GM12892 (cell line): Measurements from ENCODE around the gene SEC14L1.

Experiments used
- DNase-seq: peaks from one replicate; pipeline ENCODE4 v3.0.0; 2011; ENCODE audit not compliant: insufficient read length
- FAIRE-seq: peaks from 2 replicates; lab custom pipeline; 2011; peaks lifted over from hg19 to GRCh38; lab: Jason Lieb, UNC
- POLR2A ChIP-seq: IDR thresholded peaks from 2 replicates; pipeline ENCODE4 v1.6.1; 2011; ENCODE audit warnings: low read depth, low read length, control low read depth
- POLR2AphosphoS5 ChIP-seq: IDR thresholded peaks from 2 replicates; pipeline ENCODE4 v1.6.1; 2011; ENCODE audit warnings: low read depth, low read length, control low read depth
- TAF1 ChIP-seq: IDR thresholded peaks from 2 replicates; pipeline ENCODE4 v1.6.1; 2011; ENCODE audit warnings: low read depth, mild to moderate bottlenecking, control low read depth, low read length, borderline replicate concordance

SEC14L1 gene

GRCh38 chr17:77160091-77160874 is 19.5 kb downstream of the SEC14L1 start:
- DNase-seq: no peak
- TF ChIP-seq POLR2A (no peak), POLR2AphosphoS5 (no peak), TAF1 (no peak)
- no peak for FAIRE-seq

GRCh38 chr17:77160875-77161530 is 20.2 kb downstream of the SEC14L1 start:
- TF ChIP-seq TAF1: no peak
- no peak for TF ChIP-seq POLR2AphosphoS5
- no peak for TF ChIP-seq POLR2A
- no peak for DNase-seq
- no peak for FAIRE-seq

DNA sequence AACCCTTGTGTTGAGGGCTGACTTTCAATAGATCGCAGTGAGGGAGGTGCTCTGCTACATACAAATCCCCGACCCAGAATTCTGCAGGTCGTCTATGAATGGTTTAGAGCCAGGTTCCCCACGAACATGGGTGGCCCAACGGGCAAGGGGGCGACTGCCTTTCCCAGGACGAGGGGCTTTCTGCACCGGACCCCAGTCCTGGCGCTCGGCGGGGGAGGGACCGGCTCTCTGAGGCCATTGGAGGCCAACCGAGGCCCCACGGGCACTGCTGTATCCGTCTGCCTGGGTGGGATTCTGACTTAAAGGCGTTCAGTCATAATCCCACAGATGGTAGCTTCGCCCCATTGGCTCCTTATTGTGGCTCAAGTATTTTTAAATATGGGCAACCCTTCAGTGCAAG is 21.2 kb downstream of the SEC14L1 start:
- TF ChIP-seq POLR2AphosphoS5 (no peak), TAF1 (no peak), POLR2A (no peak)
- no peak for FAIRE-seq
- no peak for DNase-seq

GRCh38 chr17:77163001-77163400 is 22.2 kb downstream of the SEC14L1 start:
- no peak for TF ChIP-seq POLR2A
- TF ChIP-seq TAF1: no peak
- TF ChIP-seq POLR2AphosphoS5: no peak
- no peak for FAIRE-seq
- DNase-seq: no peak

- no peak for TF ChIP-seq TAF1
- TF ChIP-seq POLR2AphosphoS5: no peak
- DNase-seq (no peak), FAIRE-seq (no peak)
These were observed 22.9 kb downstream of the SEC14L1 start for GRCh38 chr17:77163511-77164280.

DNA sequence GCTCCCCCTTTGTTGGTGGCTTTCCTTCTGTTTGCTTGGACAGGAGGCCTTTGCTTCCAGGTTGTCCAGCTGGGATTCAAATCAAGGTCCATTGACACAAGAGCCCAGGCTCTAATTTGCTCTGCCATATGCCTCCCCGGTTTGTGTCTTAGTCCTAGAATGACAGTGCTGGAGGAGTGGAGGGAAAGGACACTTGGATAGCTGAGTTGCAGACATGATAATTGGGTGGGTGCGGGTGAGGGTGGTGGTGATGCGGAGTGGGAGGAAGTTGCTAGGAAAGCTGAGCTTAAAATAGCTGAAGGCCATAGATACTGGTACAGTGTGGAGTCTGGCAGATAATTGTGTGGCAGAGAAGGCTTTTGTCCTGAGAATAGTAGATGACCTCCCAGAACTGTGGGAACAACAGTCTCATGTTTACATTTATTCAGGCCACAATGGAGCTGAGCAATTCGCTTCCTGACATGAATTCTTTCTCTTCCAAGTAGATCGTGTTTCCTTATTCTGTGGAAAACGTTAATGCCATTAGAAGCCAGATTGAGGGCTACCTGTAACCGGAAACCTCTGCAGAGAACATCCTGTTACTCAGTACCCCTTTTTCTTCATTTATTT is 23.8 kb downstream of the SEC14L1 start:
- no peak for FAIRE-seq
- DNase-seq: no peak
- no peak for TF ChIP-seq POLR2AphosphoS5
- no peak for TF ChIP-seq POLR2A
- no peak for TF ChIP-seq TAF1

- FAIRE-seq (no peak), DNase-seq (no peak)
- TF ChIP-seq POLR2AphosphoS5 (no peak), POLR2A (no peak), TAF1 (no peak)
These were observed 24.8 kb downstream of the SEC14L1 start for GRCh38 chr17:77165577-77165976.

DNA sequence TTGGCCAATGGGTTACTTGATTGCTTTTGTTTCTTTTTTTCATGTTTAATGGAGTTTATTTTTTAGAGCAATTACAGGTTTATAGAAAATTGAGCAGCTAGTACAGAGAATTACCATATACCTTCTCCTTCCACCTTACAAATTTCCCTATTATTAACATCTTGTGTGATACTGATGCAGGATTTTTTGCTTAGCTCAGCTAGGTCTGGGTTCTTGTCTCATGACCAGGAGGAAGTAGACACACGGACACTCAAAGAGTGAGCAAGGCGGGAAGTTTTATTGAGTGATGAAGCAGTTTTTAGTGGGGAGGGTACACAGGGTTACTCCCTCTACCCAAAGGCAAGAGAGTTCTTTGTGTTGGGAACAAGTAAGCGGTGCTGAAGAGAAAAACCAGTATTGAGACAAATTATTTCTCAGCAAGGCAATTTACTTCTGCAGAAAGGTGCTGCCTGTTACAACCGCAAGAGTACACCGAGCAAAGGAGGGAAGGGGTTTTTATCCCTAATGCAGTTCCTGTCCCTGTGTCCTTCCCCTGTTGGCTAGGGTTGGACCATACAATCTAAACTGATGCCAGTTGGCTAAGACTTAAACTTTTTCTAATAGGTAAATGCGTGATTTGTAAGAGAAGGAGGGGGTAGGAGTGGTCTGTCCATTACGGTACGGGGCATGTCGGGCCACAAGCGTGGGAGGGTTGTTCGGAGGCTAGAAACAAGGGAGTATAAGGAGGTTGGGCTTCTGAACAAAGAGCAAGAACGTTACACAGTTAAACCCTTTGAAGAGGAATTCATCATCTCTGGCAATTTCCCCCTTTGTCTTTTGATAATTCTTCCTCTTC is 26.9 kb downstream of the SEC14L1 start:
- TF ChIP-seq POLR2A: no peak
- TF ChIP-seq POLR2AphosphoS5: no peak
- no peak for TF ChIP-seq TAF1
- FAIRE-seq (no peak), DNase-seq (no peak)

- TF ChIP-seq TAF1: no peak
- TF ChIP-seq POLR2AphosphoS5: no peak
- no peak for TF ChIP-seq POLR2A
- DNase-seq (no peak), FAIRE-seq (no peak)
These were observed 32.3 kb downstream of the SEC14L1 start for GRCh38 chr17:77173104-77173503.

- no peak for TF ChIP-seq POLR2AphosphoS5
- TF ChIP-seq TAF1: no peak
- TF ChIP-seq POLR2A: no peak
- DNase-seq (no peak), FAIRE-seq (no peak)
These were observed 34.3 kb downstream of the SEC14L1 start for GRCh38 chr17:77174928-77175661.

DNA sequence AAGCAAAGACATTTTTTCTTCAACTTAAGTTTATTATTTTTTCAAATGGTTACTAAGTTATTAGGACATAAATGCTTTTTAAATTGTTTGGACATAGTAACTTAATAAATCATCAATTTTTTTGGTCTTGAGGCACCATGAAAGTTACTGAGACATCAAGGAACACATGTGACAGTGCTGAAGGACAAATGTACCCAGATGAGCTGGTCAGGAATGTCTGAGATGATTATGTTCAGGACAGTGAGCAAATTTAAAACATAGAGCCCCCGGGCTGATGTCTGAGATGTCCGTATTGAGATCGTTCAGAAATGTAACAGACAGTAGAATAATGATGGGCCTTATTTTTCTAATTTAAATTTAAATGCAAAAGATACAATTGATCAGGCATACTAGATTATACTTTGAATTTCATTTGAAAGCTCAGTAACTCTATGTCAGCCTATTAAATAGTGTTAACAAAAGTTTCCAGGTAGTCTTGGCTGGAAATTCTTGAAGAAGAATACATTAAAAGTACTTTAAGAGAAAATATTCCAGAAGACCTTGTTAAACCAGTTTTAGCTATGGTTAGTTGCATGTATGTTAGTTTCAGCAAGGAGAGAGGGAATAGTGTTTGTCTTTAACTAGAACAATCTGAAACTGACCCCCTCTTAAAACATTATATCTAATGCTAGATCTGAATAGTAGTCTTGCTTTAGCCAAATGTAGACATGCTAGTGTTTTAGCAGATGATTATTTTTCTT is 36.4 kb downstream of the SEC14L1 start:
- no peak for DNase-seq
- no peak for FAIRE-seq
- TF ChIP-seq POLR2AphosphoS5 (no peak), TAF1 (no peak)
